ENCODE measurements around the gene IMMP2L.

DNA sequence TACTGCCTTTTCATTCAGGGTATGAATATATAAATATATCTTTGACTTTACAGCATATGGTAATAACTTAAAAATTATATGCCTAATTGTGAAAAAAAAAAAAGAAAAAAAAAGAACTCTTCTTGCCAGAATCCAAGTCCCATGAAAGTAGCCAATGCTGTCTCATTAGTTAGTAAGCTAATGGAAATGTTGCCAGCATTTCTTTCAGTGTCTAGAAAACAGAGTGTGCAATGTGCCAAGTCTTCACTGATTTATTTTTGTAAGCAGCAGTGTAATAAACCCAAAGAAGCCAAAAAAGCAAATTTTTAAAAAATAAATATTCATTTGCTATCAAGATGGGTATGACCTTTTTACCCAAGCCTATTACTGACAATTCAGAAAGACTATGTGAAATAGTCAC lies 502.5 kb downstream of the IMMP2L start:
- TF ChIP-seq, protein P1, sequence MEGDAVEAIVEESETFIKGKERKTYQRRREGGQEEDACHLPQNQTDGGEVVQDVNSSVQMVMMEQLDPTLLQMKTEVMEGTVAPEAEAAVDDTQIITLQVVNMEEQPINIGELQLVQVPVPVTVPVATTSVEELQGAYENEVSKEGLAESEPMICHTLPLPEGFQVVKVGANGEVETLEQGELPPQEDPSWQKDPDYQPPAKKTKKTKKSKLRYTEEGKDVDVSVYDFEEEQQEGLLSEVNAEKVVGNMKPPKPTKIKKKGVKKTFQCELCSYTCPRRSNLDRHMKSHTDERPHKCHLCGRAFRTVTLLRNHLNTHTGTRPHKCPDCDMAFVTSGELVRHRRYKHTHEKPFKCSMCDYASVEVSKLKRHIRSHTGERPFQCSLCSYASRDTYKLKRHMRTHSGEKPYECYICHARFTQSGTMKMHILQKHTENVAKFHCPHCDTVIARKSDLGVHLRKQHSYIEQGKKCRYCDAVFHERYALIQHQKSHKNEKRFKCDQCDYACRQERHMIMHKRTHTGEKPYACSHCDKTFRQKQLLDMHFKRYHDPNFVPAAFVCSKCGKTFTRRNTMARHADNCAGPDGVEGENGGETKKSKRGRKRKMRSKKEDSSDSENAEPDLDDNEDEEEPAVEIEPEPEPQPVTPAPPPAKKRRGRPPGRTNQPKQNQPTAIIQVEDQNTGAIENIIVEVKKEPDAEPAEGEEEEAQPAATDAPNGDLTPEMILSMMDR (IDR thresholded peaks at IDR 0.05): no peak
- TF ChIP-seq POLR2A (IDR thresholded peaks at IDR 0.05): no peak

Data from thyroid gland (tissue), 4 donors.